CD1c-positive myeloid dendritic cell (primary cell): Measurements from ENCODE around the gene RTL10.

Experiments used
- DNase-seq: peaks from one replicate; pipeline ENCODE4 v3.0.0-alpha.2; 2016; ENCODE audit errors: extremely low spot score

Gene RTL10

DNA sequence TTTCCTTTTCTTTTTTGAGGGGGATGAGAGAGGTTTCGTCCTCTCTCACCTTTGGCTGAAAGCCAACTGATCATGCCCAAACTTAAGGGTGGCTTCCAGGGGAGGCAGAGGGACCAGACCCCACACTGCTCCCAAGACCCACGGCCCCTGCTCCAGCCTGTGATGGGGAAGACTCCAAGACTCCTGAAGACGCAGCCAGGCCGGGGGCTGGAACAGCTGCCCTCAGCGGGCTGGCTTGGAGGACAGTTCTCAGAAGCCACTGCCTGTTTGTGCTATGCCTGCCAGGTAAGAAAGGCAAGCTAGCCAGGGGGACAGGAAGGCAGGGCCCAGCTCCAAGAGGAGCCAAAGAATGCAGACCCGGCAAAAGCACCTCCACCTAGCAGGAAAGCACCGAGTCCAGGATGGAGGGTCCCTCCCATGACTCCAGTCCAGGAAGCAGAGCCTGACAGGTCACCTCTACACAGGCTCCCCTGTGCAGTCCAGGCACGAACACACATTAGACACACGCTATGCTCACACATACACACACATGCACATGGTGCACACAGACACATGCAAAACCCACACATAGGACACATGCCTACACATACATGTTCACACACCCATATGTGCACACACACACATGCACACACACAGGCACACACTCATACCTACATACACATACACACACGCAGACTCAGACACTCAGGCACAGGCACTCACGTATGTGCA is 31.3 kb downstream of the RTL10 start:
- no peak for DNase-seq

DNA sequence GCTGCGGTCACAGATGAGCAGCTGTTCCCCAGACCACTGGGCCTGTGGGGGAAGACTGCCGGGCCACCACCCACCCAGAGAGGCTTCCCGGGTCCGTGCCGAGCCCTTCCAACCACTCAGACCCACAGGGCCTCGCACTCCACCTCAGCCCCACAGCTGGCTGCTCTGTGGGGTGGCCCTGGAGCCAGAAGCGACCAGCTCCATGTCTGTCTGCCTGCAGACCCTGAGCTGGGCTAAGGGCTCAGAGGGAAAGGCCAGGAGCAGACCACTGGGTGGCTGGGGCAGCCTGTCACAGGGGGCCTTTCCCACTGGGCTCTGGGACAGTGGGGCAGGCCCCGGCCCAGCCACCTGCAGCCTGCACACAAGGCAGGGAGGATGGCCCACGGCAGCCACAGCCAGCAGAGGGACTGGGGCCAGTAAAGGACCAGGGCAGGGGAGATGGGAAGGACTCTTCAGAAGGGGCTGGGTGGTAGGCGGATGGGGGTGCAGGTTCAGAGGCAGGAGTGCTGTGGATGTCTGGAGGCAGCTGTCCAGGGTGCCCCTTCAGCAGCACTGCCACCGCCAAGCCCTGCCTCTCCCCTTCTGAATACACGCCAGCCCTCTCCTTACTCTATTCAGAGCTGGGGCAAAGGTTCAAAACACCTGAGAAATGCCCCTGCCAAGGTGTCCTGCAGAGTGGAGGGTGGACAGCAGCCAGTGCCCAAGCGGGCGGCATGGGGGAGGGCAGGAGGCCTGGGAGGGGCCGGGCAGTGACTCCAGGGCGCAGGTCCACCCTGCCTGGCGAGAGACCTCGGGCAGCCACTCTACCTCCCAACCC is 32.2 kb downstream of the RTL10 start:
- no peak for DNase-seq

DNA sequence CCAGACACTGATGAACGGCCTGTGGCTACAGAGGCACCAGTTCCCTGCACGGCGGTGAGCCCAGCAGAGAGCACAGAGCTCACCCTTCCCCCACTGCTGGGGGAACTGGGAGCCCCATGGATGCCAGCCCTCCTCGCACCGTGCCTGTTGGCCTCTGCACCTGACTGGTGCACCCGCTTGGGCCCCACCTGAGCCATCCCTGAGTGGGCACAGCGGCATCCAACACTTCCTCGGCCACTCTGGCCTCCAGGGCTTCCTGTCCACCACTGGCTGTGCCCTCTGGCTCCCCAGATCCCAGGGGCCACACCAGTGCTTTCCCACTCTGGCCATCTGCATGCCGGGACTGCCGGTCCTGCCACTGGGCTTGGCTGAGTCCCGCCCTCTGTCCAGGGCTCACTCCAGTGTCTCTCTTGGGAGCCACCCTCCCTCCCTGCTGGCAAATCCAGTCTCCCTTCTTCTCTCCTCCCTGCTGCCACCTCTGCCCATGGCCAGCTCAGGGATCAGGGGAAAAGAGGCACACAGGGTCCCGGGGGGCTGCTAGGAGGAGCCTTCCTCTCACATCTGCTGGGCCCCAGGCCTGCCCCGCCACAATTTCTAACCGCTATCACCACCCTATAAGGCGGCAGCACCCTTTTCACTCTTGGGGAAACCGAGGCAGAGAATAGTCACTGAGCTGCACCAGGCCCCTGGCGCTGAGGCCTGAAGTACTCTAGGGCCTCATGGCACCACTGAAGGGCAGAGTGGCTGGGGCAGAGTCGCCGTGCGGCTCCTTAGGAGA is 33.0 kb downstream of the RTL10 start:
- DNase-seq: no peak

DNA sequence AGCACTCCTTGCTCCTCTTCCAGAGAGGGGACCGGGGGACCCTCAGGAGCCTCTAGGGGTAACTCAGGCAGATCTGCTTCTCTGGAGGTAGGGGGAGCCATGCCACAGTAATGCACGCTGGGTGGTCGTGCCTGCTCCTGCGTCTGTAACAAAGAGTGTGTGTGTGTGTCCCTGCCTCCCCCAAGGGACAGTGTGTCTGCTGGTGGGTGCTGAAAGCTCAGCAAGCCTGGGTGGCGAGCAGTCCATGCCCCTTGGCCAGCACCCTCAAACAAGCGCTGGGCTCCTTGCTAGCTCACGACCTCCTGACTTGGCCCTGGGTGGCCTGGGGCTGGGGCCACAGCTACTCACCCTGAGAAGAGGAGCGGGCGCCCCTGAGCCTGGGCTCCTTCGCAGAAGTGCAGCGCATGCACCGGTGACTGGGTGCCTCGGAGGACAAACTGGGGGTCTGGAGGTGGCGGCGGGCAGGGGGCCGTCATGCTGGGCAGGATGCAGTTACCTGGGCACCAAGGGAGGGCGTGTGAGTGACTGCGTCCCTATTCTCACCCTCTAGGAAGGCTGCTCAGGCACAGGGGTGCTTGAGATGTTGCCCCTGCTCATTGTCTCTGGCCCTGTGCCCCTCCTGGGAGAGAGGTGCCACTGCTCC is 33.7 kb downstream of the RTL10 start:
- no peak for DNase-seq

DNA sequence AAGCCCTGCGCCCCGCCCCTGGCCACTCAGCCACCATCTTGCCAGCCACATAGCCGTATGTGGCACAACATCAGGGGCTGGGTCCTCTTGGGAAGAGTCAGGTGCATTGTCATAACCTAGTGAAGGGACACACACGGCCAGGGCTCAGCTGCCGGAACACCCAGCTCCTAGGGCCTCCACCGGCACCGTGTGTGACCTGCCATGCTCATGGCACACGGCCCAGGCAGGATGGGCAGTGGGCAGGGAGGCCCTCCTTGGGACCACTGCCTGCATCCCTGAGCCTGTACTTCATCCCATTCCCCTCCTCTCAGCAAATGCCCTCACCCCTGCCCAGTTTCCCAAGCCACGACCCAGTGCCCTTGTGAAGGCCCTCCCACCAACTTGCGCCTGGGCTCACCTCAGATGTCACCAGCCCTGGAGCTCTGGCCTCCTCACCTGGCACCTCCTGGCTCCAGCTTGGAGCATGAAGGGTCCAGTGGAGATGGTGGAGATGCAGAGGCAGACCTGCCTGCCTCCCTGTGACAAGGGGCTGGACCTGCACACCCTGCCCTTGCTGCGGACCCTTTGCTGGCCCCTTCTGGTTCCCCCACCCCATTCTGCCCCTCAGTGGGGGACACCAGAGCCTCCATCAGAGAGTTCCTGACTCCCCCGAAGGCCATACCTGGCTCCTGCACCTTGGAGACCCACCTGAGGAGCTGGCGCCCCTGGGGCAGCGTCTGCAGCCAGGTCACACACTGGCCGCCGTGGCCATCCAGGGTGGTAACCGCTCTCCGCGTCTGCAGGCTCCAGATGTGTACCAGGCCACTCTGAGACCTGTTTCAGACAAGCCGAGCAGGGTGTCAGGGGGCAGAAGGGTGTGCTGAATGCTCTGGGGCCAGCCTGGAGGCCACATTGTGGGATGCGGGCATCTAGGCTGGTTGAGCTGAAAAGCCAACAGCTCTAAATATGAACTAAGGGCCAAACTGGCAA is 34.5 kb downstream of the RTL10 start:
- DNase-seq: no peak

DNA sequence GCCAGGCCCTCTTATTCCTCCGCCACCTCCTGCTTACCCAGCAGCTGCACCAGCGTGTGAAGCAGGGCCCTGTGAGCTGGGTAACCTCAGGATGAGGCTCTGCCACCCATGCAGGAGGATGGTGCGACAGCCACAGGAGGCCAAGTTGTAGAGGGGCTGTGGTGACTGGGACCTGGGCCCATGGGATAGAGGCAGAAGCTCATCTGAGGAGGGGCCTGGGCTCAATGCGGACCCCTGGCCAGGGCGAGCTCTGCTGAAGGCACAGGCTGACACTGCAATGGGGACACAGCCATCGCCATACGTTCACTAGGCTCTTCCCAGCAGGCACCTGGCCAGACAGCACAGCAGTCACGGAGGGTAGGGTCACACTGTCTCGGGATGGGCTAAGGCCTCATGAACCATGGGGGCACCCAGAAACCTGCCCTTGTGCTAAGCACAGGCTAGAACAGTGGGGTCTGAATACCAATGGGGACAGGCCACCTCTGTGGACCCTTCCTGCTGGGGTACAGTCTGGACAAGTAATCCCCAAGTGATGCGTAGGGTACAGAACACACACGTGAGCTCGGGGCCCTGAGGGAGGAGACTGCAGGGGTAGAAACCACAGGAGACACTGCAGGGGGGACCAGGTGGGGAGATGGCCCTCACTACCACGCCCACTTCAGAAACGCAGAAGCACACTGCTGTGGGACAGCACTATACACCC is 35.3 kb downstream of the RTL10 start:
- DNase-seq: no peak

DNA sequence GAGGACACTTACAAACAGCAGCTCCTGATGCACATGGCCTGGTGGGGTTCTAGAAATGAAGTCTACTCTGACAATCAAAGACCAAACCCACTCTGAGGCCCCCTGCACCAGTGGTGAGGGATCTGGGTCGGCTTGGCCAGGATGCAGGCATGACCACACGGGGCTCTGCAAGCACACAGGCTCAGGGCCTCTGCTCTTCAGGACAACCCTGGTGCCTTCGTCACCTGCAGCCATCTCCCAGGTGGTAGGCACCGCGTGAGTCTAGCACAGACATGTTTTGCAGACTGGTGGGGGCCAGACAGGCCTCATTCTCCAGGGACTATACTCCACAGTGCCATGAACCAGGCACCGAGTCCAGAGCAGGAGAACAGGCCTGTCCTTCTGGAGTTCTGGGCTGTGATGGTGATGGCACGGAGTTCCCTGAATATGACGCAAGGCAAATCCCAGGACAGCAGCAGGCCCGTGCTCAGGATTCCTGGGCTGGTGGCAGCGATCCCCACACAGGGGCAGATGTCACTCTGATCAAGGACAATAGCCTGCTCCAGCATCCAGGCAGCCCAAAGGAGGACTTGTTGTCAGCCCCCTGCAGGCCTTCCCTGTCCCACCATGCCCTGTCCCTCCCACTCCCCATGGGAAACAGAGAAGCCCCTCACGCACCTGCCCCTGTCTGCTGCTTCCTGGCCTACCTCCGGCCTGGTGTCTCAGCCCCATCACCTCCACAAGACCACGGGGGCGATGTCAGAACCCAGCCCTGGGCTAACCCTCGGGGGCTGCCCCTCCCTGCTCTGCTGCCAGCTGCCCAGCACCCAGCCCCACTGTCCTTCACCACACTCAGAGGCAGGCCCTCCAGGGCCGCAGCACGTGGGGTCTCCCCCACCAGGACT is 36.1 kb downstream of the RTL10 start:
- no peak for DNase-seq

DNA sequence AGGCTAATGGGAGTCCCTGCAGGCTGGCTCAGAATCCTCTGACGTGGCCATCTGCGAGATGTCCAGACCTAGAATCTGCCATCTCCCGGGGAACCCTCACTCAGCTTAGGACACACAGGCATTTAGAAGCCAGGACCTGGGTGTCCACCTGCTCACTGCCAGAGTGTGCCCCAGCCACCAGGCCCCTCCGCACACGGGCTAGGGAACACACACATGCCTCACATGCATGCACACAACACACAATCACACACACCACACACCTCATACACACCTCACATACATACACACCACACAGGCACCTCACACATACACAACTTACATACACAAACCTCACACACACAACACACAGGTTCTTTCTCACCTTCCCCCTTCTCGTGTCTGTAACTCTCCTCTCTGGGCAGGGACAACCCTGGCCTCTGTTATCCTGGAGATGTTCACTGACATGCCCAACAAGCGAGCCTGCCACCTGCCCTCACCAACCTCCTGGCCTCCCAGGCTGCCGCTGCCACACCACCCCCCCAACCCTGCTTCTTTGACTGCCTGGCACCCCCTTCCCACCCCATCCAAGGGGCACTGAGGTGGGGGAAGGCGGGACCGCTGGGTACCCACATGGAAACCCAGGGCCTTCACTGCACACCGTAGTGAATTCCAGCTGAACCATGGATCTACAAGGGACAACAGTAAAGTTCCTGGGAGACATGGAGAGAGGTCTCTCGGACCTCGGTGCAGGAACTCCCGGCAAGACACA is 38.1 kb downstream of the RTL10 start:
- DNase-seq: no peak

DNA sequence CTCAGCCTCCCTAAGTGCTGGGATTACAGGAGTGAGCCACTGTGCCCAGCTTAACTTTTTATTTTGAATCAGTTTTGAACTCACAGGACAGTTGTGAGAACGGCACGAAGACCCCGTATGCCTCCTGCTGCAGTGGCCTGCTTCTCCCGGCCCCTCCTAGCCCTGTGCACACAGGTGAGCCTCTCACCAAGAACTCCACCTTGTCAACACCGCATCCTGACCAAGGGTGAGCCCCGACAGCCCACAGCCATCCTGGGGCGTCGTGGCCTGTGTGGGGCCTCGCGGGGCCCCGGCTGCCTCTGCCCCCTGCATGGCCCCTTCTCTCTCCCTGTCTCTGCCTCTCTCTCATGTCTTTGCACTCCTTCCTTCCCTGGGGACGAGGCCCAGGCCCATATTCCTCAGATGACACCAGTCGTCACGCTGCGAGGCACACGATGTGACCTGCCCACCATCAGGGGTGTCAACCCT is 38.8 kb downstream of the RTL10 start:
- DNase-seq: no peak

DNA sequence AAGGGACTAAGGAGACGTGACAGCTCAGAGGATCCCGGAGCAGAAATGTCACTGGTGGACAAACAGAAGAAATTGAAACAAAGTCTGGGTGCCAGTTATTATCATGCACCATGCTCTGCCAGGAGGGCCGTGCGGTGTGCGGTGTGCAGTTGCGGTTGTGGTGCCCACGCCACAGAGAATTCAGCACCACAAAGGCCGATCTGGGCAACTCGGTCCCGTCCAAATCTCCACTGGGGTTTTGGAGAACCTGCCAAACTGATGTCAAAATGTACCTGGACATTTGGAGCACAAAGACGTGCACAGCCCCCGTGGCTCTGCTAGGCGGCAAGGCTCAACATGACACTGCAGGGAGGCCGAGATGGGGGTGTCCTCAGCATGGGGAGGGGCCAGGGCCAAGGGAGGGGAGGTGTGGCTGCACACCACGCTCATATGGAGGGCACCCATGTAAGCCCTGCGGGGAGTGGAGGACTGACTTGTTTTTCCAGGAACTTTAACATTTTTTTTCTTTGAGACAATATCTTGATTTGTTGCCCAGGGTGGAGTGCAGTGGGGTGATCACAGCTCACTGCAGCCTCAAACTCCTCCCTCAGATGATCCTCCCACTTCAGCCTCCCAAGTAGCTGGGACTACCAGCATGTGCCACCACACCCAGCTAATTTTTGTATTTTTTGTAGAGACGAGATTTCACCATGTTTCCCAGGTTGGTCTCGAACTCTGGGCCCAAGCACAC is 39.4 kb downstream of the RTL10 start:
- DNase-seq: no peak

DNA sequence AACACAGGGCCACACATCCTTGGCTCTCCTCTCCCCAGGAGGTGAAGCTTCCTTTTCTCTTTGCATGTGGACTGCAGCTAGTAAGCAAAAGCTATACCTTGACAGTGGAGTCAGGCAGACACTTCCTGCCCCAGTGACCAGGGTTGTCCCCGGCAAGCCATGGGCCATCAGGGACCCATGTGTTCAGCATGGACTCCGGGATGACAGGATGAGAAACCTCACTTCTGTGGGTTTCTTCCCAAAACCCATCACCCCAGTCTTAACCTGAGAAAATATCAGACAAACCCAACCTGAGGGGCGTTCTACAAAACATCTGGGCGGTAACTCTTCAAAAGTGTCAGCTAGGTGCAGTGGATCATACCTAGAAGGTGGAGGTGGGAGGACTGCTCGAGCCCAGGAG is 40.2 kb downstream of the RTL10 start:
- no peak for DNase-seq

DNA sequence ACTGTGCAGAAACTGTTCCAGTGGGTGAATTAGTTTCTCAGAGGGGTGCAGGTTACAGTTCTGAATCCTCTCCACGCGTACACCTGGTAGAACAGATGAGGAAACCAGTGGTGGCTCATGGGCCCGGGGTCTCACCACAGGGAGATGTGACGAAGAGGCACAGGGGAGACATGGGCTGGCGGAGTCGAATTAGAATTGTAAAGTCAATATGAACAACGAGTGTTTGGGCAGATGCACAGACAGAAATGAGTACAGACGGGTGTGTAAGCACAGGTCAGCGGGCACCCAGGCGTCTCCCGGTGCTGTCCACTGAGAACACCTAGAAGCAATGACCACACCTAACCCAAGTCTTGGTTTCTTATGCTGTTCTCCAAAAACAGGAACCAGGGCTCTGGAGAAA is 41.8 kb downstream of the RTL10 start:
- no peak for DNase-seq

DNA sequence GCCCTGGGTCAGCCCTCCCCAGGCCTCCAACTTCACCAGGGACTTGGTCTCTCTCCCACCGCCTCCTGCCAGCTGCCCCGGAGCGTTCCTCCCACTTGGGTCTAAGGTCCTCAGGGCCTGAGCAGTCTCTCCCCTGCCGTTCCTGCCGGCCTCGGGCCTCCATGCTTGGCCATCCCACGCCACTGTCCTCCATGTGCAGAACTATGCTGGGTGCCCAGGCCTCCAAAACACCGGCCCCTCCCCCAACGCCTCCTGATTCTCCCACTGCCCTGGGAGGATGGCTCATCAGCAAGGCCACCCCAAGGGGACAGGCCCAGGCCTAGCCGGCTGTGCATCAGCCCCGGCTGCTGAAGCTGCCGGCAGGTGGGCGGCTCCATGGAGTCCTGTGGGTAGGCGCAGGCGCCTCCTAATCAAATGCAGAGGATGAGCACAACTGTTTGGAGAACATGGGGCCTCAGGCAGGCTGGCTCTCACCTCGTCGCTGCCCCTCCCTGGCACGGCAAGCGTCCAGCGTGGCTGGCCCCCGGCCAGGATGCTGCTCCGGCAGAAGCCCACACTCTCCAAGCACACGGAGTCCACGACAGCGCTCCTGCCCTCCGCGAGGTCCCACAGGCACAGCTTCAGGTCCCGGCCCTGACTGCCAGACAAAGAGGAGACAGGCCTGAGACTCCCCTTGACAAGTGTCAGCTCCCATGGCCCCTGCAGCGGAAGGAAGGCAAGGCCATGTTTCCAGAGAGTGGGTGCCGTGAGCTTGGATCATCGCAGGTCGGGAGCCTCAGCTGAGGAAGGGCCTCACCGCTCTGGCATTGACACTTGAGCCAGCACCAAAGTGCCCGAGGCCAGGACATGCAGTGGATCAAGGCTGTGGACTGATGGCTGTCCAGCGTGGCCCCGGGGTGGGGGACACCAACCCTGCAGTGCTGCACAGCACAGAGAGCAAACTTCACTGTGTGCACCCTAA is 42.6 kb downstream of the RTL10 start:
- DNase-seq: no peak

DNA sequence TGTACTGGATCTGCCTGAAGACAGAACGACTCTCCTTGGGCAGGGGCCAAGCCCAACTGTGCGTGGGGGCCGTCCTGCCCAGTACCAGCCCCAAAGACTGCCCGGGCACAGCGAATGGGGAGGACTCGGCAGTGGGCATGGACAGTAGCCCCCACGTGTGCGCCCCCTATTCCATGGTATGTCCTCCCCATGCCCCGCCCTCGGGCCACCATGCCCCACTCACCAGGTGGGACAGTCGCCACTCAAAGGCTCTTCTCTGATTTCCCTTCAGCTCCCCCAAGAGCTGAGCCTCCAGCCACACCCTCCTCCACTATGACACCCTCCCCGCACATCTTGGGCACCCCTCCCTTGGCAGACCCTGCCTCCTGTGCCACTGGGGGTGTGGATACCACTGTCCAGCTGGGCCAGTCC is 43.5 kb downstream of the RTL10 start:
- DNase-seq: no peak

DNA sequence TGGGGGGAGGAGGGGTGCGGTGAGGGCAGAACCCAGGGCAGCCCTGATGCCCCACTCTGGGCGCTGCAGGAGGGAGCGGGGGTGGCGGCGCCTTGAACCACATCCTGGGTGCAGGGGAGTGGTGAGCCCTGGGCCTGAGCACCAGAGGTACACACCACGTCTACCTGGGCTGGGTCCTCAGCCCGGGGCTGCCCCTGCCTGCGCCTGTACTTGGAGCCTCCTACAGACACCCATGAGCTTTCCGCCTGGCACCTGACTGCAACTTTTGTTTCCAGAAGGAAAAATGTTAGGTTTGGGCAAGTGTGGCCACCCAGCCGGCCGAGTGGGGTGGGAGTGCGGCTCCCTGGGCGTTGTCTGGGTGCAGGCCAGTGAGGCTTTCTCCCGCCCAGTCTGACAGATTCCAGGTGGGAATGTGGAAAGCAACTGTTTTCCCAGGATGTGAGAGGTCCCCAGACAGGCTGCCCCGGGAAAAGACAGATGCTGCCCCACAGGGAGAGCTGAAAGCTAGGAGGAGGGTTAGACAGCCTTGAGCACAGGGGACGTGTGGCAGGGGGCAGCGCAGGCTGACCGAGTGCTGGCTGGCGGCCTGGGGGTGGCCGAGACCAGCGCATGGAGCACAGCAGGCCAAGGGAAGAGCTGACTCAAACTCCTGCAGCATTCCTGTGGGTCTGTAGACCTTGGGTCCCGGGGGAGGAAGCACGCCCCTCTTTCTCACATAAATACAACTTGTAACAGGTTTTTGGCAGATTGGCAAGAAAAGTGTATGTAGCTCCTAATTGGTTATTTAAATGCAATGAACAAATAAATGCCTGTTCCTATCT is 44.1 kb downstream of the RTL10 start:
- DNase-seq: no peak

DNA sequence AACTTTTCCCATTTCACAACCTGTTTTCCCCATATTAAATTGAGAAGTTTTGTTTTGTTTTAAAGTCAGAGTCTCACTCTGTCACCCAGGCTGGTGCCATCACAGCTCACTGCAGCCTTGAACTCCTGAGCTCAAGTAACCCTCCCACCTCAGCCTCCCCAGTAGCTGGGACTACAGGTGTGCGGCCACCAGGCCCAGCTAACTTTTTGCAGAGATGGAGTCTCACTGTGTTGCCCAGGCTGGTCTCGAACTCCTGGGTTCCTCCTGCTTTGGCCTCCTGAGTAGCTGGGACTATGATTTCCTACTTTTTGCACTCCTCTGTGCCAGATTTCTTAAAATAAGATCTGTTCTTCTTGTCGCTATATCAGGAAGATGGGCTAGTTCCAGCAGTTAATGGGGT is 44.9 kb downstream of the RTL10 start:
- DNase-seq: no peak
